ENCODE data around the gene GJA3. TPM values are rescaled to one million over a fixed set of nuclear protein-coding genes. Genes with fewer than 3 reads are reported as not detected.

Gene GJA3
- total RNA-seq, 1 experiment from 2014 or later, result 0.15 TPM

- H3K9me3 ChIP-seq (ENCODE audit: insufficient read depth, low read depth), result no peaks in the 10 kb centered on the region
- H3K4me3 ChIP-seq, result no peak overlapping the region
- H3K36me3 ChIP-seq (ENCODE audit: low read depth), result no peaks in the 10 kb centered on the region
- H3K4me2 ChIP-seq, result no peak overlapping the region
- H2AFZ ChIP-seq, result no peak overlapping the region
- CTCF ChIA-PET, result no interaction called here
- BruUV-seq (replicated peaks), result no TSS peak
- no peaks in the 10 kb centered on the region for H4K20me1 ChIP-seq (ENCODE audit: insufficient read depth)
- intact Hi-C loops (cut with micrococcal nuclease; ENCODE audit: unreplicated experiment), result no loop called here
- no peak overlapping the region for H3K27ac ChIP-seq
- H3K9me2 ChIP-seq (ENCODE audit: insufficient read depth), result no peaks in the 10 kb centered on the region
- POLR2A ChIA-PET (ENCODE audit: unreplicated experiment), result no interaction called here
- DNase-seq, result no peak
- no peaks in the 10 kb centered on the region for H3K79me2 ChIP-seq (ENCODE audit: low read depth)
- TF ChIP-seq EZH2 (IDR thresholded peaks at IDR 0.05; ENCODE audit: low read depth) (no peak), CTCF (conservative IDR thresholded peaks at IDR 0.05) (no peak)
- H3K4me1 ChIP-seq (replicated peaks; ENCODE audit: insufficient read depth), result no peaks in the 10 kb centered on the region
- H3F3A ChIP-seq (ENCODE audit: insufficient read depth, low read depth), result no peaks in the 10 kb centered on the region
- no peaks in the 10 kb centered on the region for H3K27me3 ChIP-seq (ENCODE audit: insufficient read depth, low read depth)
Observed at GRCh38 chr13:20134732-20135131, 26.1 kb downstream of the GJA3 start.

- POLR2A ChIA-PET (ENCODE audit: unreplicated experiment), result interaction anchor here (0.6 kb wide), 1 partner anchor 14 kb away, joined by 8 read pairs; no protein-coding TSS in a partner anchor
- CTCF ChIA-PET, result no interaction called here
- H2AFZ ChIP-seq, result no peak overlapping the region
- peaks cover 4% of the 10 kb centered on the region; the same call in 1 of the 2 replicates for H3F3A ChIP-seq (ENCODE audit: insufficient read depth, low read depth)
- no peak overlapping the region for H3K27ac ChIP-seq
- H3K4me3 ChIP-seq, result no peak overlapping the region
- TF ChIP-seq CTCF (conservative IDR thresholded peaks at IDR 0.05) (no peak), EZH2 (IDR thresholded peaks at IDR 0.05; ENCODE audit: low read depth) (no peak)
- H4K20me1 ChIP-seq (ENCODE audit: insufficient read depth), result no peaks in the 10 kb centered on the region
- intact Hi-C loops (cut with micrococcal nuclease; ENCODE audit: unreplicated experiment), result no loop called here
- BruUV-seq (replicated peaks), result no TSS peak
- H3K4me1 ChIP-seq (replicated peaks; ENCODE audit: insufficient read depth), result 0 out of 2 replicates have a peak, but pooled peaks cover 4% of the 10 kb centered on the region
- no peak overlapping the region for H3K4me2 ChIP-seq
- H3K36me3 ChIP-seq (ENCODE audit: low read depth), result no peaks in the 10 kb centered on the region
- no peaks in the 10 kb centered on the region for H3K9me2 ChIP-seq (ENCODE audit: insufficient read depth)
- H3K9me3 ChIP-seq (ENCODE audit: insufficient read depth, low read depth), result no peaks in the 10 kb centered on the region
- H3K27me3 ChIP-seq (ENCODE audit: insufficient read depth, low read depth), result no peaks in the 10 kb centered on the region
- no peak for DNase-seq
- no peaks in the 10 kb centered on the region for H3K79me2 ChIP-seq (ENCODE audit: low read depth)
Observed at GRCh38 chr13:20132052-20132634, 28.7 kb downstream of the GJA3 start.

- no peak for DNase-seq
- BruUV-seq (replicated peaks), result no TSS peak
Observed at GRCh38 chr13:20131057-20131832, 29.6 kb downstream of the GJA3 start.

More at GRCh38 chr13:20131057-20131832, 29.6 kb downstream of the GJA3 start:
- Histone ChIP-seq H3K9me2 (ENCODE audit: insufficient read depth) (no peaks in the 10 kb centered on the region), H3F3A (ENCODE audit: insufficient read depth, low read depth) (peaks cover 7% of the 10 kb centered on the region; the same call in 1 of the 2 replicates), H4K20me1 (ENCODE audit: insufficient read depth) (no peaks in the 10 kb centered on the region), H3K36me3 (ENCODE audit: low read depth) (no peaks in the 10 kb centered on the region), H3K4me1 (replicated peaks; ENCODE audit: insufficient read depth) (0 out of 2 replicates have a peak, but pooled peaks cover 4% of the 10 kb centered on the region), H3K4me2 (no peak overlapping the region), H2AFZ (no peak overlapping the region), H3K27me3 (ENCODE audit: insufficient read depth, low read depth) (no peaks in the 10 kb centered on the region), H3K79me2 (ENCODE audit: low read depth) (no peaks in the 10 kb centered on the region), H3K4me3 (no peak overlapping the region), H3K9me3 (ENCODE audit: insufficient read depth, low read depth) (no peaks in the 10 kb centered on the region), H3K27ac (no peak overlapping the region)
- ChIA-PET POLR2A (ENCODE audit: unreplicated experiment) (no interaction called here), CTCF (no interaction called here)
- TF ChIP-seq EZH2 (IDR thresholded peaks at IDR 0.05; ENCODE audit: low read depth), result no peak
- TF ChIP-seq CTCF (conservative IDR thresholded peaks at IDR 0.05), result no peak
- intact Hi-C loops (cut with micrococcal nuclease; ENCODE audit: unreplicated experiment), result no loop called here

Measured in PC-9 (cell line).